GM12874 (cell line): ENCODE data around the gene RPL10.

Experiments
- CTCF ChIP-seq: IDR thresholded peaks from 2 replicates; pipeline ENCODE4 v1.5.1; 2011; ENCODE audit warnings: low read depth, mild to moderate bottlenecking, control low read depth, low read length, moderate library complexity; ENCODE audit not compliant: insufficient read depth

The RPL10 gene

GRCh38 chrX:154419189-154419588, 21.0 kb downstream of the RPL10 start:
- no peak for TF ChIP-seq CTCF

GRCh38 chrX:154419688-154420401, 21.7 kb downstream of the RPL10 start:
- TF ChIP-seq CTCF: no peak

GRCh38 chrX:154420402-154420756, 22.2 kb downstream of the RPL10 start:
- TF ChIP-seq CTCF: no peak

- TF ChIP-seq CTCF: no peak
Measured at GRCh38 chrX:154426916-154427770, 29.0 kb downstream of the RPL10 start.

- no peak for TF ChIP-seq CTCF
Measured at GRCh38 chrX:154428176-154429171, 30.3 kb downstream of the RPL10 start, which contains the start of gene ATP6AP1. Gene ATP6AP1 (plus strand): TSS chrX:154428677. CDS start chrX:154428693, 16 bp downstream.

GRCh38 chrX:154429711-154430110, 31.5 kb downstream of the RPL10 start:
- TF ChIP-seq CTCF: no peak

GRCh38 chrX:154430479-154430878, 32.3 kb downstream of the RPL10 start:
- no peak for TF ChIP-seq CTCF
